OCI-LY3 (cell line): ENCODE data around the gene MCM3AP.

Experiments used
- H2AFZ ChIP-seq: fragments of 200-600, 300-600 bp; shearing (Covaris generic); 2 replicates; pipeline ENCODE4 v1.6.0; 2014; ENCODE audit warnings: antibody characterized with exemption, low read depth, low read length
- H3K27ac ChIP-seq: fragments of 200-600, 300-600 bp; sonication (generic); 2 replicates; pipeline ENCODE4 v1.5.1; 2014; ENCODE audit warnings: mild to moderate bottlenecking, low read length, moderate library complexity, mixed read lengths
- H3K27me3 ChIP-seq: fragments of 200-600, 300-600 bp; sonication (generic); 2 replicates; pipeline ENCODE4 v1.6.1; 2014; ENCODE audit warnings: low read depth, low read length, mixed read lengths
- H3K36me3 ChIP-seq: fragments of 200-600, 300-600 bp; sonication (generic); replicated peaks from 2 replicates; pipeline ENCODE3; 2014; ENCODE audit warnings: low read depth, low read length, mixed read lengths
- H3K4me1 ChIP-seq: fragments of 300-600, 200-600 bp; sonication (generic); 2 replicates; pipeline ENCODE4 v1.6.1; 2014; ENCODE audit warnings: low read length, mixed read lengths
- H3K4me2 ChIP-seq: fragments of 200-600, 300-600 bp; sonication (generic); 2 replicates; pipeline ENCODE4 v1.6.1; 2014; ENCODE audit warnings: low read length, mixed read lengths
- H3K4me3 ChIP-seq: fragments of 300-600, 200-600 bp; sonication (generic); 2 replicates; pipeline ENCODE4 v1.5.1; 2014; ENCODE audit warnings: antibody characterized with exemption, mild to moderate bottlenecking, low read length, moderate library complexity
- H3K79me2 ChIP-seq: fragments of 300-600, 200-600 bp; shearing (Covaris generic); 2 replicates; pipeline ENCODE4 v1.6.1; 2014; ENCODE audit warnings: mild to moderate bottlenecking, low read length, mixed read lengths
- H3K9ac ChIP-seq: fragments of 300-600, 200-600 bp; shearing (Covaris generic); 2 replicates; pipeline ENCODE4 v1.6.0; 2014; ENCODE audit warnings: mild to moderate bottlenecking, low read length, moderate library complexity
- H3K9me3 ChIP-seq: fragments of 200-600, 300-600 bp; shearing (Covaris generic); 2 replicates; pipeline ENCODE4 v1.6.1; 2014; ENCODE audit warnings: low read length, mixed read lengths; ENCODE audit not compliant: insufficient read depth
- H4K20me1 ChIP-seq: fragments of 200-600, 300-600 bp; sonication (generic); 2 replicates; pipeline ENCODE4 v1.6.1; 2016; ENCODE audit warnings: low read length, mixed read lengths; ENCODE audit not compliant: insufficient read depth
- EZH2phosphoT487 ChIP-seq: fragments of 200-600 bp; shearing (Covaris generic); IDR thresholded peaks from 2 replicates; pipeline ENCODE4 v1.6.1; 2018; ENCODE audit warnings: antibody characterized with exemption, mixed run types, low read depth
- TF ChIP-seq, protein P1 (sequence below): fragments of 200-600, 300-600 bp; sonication (generic); IDR thresholded peaks from 2 replicates; pipeline ENCODE4 v1.5.1; 2014; ENCODE audit warnings: antibody characterized with exemption, low read length, low read depth

MCM3AP gene

DNA sequence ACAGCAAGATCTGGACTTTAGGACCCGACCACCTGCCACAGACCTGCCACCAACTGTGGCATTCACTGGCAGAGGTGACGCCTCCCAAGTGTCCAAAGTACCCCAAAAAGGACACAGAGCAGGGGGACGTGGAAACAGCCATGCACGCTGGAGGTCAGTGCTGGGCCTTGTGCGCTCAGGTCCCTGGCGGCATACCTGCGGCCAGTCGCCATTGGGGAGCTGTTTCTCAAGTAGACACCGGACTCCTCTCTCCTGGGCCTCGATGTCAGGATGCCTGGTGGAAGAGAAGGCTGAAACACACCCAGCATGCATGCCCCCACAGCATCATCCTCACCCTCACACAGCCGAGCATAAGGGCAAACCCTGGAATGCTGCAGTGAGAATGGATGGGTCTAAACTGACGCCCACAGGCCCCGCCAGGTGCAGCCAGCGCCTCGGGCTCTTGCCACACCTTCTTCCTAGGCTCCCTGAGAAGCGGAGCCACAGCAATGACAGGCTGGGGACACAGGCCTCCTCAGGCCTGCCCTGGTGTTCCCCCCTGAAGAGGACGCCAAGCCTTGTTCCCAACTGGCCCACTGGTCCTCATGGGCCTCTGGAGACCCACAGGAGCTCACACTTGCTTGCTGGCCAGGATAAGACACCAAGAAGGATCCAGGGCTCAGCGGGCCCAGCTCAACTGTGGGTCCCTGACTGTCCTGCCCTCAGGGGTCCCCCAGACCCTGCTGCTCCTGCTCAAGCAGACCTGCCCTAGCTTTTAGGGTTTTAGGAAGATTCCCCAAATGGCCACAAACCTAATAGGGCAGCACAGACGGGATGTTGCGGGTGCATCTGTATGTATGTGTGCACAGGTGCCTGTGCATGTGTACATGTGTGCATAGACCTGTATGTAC lies 93.5 kb downstream of the MCM3AP start:
- Histone ChIP-seq H2AFZ (no peak overlapping the region), H3K27me3 (no peaks in the 10 kb centered on the region), H3K9me3 (no peaks in the 10 kb centered on the region), H3K79me2 (no peaks in the 10 kb centered on the region), H3K4me1 (no peaks in the 10 kb centered on the region), H3K27ac (no peak overlapping the region), H4K20me1 (no peaks in the 10 kb centered on the region), H3K36me3 (peaks cover 33% of the 10 kb centered on the region), H3K9ac (no peak overlapping the region), H3K4me2 (no peak overlapping the region), H3K4me3 (no peak overlapping the region)
- TF ChIP-seq EZH2phosphoT487 = no peak
- TF ChIP-seq, protein P1, sequence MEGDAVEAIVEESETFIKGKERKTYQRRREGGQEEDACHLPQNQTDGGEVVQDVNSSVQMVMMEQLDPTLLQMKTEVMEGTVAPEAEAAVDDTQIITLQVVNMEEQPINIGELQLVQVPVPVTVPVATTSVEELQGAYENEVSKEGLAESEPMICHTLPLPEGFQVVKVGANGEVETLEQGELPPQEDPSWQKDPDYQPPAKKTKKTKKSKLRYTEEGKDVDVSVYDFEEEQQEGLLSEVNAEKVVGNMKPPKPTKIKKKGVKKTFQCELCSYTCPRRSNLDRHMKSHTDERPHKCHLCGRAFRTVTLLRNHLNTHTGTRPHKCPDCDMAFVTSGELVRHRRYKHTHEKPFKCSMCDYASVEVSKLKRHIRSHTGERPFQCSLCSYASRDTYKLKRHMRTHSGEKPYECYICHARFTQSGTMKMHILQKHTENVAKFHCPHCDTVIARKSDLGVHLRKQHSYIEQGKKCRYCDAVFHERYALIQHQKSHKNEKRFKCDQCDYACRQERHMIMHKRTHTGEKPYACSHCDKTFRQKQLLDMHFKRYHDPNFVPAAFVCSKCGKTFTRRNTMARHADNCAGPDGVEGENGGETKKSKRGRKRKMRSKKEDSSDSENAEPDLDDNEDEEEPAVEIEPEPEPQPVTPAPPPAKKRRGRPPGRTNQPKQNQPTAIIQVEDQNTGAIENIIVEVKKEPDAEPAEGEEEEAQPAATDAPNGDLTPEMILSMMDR = no peak

DNA sequence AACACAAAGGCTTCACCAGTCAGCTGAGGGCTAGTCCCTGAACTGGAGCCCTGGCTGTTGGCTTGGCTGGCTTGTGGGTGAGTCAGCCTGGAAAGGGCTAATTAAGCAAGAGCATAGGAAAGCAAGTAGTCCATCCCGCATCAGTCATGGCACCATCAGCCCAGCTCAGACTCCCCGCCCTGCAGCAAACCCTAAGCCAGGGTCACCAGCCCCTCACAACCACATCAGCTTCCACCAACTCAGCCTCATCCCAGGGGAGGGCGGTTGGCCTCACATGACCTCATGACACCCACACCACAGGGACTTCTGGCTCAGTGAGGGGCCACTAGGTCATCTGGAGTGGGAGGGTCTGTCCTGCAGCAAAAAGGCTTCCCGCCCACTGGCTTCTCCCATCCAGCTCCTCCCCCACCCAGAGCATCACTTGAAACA lies 94.1 kb downstream of the MCM3AP start:
- TF ChIP-seq, protein P1 = no peak
- no peak for TF ChIP-seq EZH2phosphoT487
- Histone ChIP-seq H3K27ac (no peak overlapping the region), H3K4me1 (no peaks in the 10 kb centered on the region), H3K4me3 (no peak overlapping the region), H3K9ac (no peak overlapping the region), H3K36me3 (peaks cover 30% of the 10 kb centered on the region), H2AFZ (no peak overlapping the region), H3K9me3 (no peaks in the 10 kb centered on the region), H3K27me3 (no peaks in the 10 kb centered on the region), H3K4me2 (no peak overlapping the region), H3K79me2 (no peaks in the 10 kb centered on the region), H4K20me1 (no peaks in the 10 kb centered on the region)

DNA sequence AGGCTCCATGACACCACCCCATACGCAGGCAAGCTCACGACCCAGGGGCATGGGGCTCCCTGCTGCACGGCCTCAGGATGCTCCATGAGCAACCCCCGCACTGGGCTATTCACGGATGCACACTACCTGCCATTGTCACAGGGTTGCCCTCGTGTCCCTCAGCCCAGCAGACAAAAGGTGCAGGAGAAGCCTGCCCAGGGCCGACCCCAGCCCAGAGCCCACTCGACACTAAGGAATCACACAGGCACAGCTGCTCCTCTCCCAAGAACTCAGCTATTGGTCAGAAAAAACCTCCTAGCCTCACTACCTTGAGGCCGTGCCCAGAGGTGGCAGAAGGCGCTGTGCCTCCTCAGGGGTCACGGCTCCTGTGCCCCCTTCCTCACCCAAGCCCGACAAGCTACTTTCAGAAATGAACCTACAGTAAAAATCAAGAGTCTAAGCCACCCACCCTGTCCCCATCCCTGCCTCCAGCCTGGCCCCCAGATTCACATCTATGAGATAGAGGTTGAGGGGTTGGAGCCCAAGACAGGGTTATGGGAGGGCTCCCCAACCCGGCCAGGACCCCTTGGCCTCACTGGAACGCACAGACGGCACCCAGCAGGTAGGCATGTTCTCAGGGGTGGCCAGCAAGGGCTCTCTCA lies 94.8 kb downstream of the MCM3AP start:
- H3K36me3 ChIP-seq = peaks cover 25% of the 10 kb centered on the region
- no peak overlapping the region for H2AFZ ChIP-seq
- H3K27me3 ChIP-seq = no peaks in the 10 kb centered on the region
- H3K4me2 ChIP-seq = no peak overlapping the region
- no peaks in the 10 kb centered on the region for H3K9me3 ChIP-seq
- no peaks in the 10 kb centered on the region for H3K4me1 ChIP-seq
- no peak overlapping the region for H3K4me3 ChIP-seq
- H3K9ac ChIP-seq = no peak overlapping the region
- TF ChIP-seq EZH2phosphoT487 = no peak
- TF ChIP-seq, protein P1 = no peak
- no peaks in the 10 kb centered on the region for H4K20me1 ChIP-seq
- no peak overlapping the region for H3K27ac ChIP-seq
- H3K79me2 ChIP-seq = no peaks in the 10 kb centered on the region

- TF ChIP-seq EZH2phosphoT487 = no peak
- TF ChIP-seq, protein P1 = no peak
- Histone ChIP-seq H3K9me3 (no peaks in the 10 kb centered on the region), H3K4me1 (no peaks in the 10 kb centered on the region), H2AFZ (no peak overlapping the region), H3K4me3 (no peak overlapping the region), H3K27ac (no peak overlapping the region), H3K27me3 (no peaks in the 10 kb centered on the region), H3K4me2 (no peak overlapping the region), H3K79me2 (no peaks in the 10 kb centered on the region), H3K9ac (no peak overlapping the region), H3K36me3 (peaks cover 25% of the 10 kb centered on the region), H4K20me1 (no peaks in the 10 kb centered on the region)
Measured at GRCh38 chr21:46189959-46190490, 95.4 kb downstream of the MCM3AP start.
